Measurements from ENCODE around the gene ITGB7.

Gene ITGB7

DNA sequence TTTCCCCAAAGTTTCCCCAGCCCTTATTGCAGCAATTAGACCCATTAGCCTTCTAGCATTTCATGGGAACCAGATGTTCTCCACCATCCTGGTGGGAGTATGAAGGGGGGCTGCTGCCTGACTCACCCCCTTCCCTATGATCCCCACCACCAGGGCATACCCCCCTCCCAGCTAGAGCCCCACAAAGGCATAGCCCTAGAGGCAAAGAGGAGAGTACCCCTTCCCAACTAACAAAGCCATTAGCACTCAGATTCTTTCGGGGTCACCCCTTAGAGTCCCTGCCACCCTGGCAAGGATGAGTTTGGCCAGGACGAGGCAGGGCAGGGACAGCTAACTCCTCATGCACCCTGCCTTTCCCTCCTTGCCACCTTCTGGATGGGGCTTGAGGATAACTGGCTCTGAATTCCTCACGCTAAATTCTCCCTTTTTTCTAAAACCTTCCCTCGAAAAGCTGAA lies 15.8 kb upstream of the ITGB7 start:
- Histone ChIP-seq H4K20me1 (ENCODE audit: insufficient read depth, low read length) (no peaks in the 10 kb centered on the region), H3K27ac (ENCODE audit: low read length) (no peak overlapping the region), H3K27me3 (replicated peaks; ENCODE audit: insufficient read depth, low read length) (no peaks in the 10 kb centered on the region), H3K4me2 (ENCODE audit: low read depth, low read length) (no peak overlapping the region), H3F3A (ENCODE audit: insufficient read depth, low read length) (peaks cover 16% of the 10 kb centered on the region), H3K4me1 (ENCODE audit: low read length) (peaks cover 12% of the 10 kb centered on the region), H3K36me3 (replicated peaks; ENCODE audit: insufficient read depth, low read length) (no peaks in the 10 kb centered on the region), H3K9me3 (replicated peaks; ENCODE audit: insufficient read depth, low read length) (no peaks in the 10 kb centered on the region), H2AFZ (ENCODE audit: low read length) (no peak overlapping the region), H3K9me2 (replicated peaks; ENCODE audit: insufficient read depth, low read length) (no peaks in the 10 kb centered on the region), H3K4me3 (ENCODE audit: low read length) (no peak overlapping the region), H3K79me2 (ENCODE audit: low read length) (peaks cover 18% of the 10 kb centered on the region), H3K9ac (ENCODE audit: low read length) (no peak overlapping the region)
- no peak for DNase-seq
- TF ChIP-seq, protein P1, sequence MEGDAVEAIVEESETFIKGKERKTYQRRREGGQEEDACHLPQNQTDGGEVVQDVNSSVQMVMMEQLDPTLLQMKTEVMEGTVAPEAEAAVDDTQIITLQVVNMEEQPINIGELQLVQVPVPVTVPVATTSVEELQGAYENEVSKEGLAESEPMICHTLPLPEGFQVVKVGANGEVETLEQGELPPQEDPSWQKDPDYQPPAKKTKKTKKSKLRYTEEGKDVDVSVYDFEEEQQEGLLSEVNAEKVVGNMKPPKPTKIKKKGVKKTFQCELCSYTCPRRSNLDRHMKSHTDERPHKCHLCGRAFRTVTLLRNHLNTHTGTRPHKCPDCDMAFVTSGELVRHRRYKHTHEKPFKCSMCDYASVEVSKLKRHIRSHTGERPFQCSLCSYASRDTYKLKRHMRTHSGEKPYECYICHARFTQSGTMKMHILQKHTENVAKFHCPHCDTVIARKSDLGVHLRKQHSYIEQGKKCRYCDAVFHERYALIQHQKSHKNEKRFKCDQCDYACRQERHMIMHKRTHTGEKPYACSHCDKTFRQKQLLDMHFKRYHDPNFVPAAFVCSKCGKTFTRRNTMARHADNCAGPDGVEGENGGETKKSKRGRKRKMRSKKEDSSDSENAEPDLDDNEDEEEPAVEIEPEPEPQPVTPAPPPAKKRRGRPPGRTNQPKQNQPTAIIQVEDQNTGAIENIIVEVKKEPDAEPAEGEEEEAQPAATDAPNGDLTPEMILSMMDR (IDR thresholded peaks at IDR 0.05; ENCODE audit: low read length): no peak
- TF ChIP-seq EZH2phosphoT487 (IDR thresholded peaks at IDR 0.05; ENCODE audit: low read length) (no peak), EZH2 (optimal IDR thresholded peaks at IDR 0.05; ENCODE audit: low read depth, low read length) (no peak)

DNA sequence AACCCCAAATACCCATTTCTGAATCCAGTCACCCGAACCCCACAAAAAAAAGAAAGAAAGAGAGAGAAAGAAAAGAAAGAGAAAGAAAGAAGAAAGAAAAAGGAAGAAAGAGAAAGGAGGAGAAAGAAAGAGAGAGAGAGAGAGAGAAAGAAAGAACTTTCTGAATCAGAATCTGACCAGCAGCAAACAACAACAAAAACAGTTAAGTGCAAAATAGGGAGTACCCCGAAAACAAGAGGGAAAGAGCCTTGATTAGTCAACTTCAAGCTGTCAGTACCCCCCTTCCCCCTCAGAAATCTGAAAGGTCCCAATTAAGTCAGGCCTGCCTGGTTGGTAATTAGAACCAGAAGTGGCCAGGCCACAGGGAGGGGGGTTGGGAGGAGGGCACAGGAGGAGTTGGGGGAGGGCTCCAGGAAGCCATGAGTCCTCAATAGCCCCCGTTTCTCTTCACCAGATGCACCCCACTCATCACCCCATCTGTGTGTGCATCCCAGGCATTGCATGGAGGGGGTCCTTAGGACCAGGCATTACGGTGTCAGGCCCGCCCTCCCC lies 15.2 kb upstream of the ITGB7 start:
- Histone ChIP-seq H3K9me2 (replicated peaks; ENCODE audit: insufficient read depth, low read length) (no peaks in the 10 kb centered on the region), H3K36me3 (replicated peaks; ENCODE audit: insufficient read depth, low read length) (no peaks in the 10 kb centered on the region), H3K4me2 (ENCODE audit: low read depth, low read length) (peak overlapping the region; percentile 100; the same call in 1 of the 2 replicates), H4K20me1 (ENCODE audit: insufficient read depth, low read length) (no peaks in the 10 kb centered on the region), H2AFZ (ENCODE audit: low read length) (no peak overlapping the region), H3K79me2 (ENCODE audit: low read length) (peaks cover 22% of the 10 kb centered on the region), H3K4me1 (ENCODE audit: low read length) (peaks cover 12% of the 10 kb centered on the region), H3F3A (ENCODE audit: insufficient read depth, low read length) (peaks cover 16% of the 10 kb centered on the region), H3K27me3 (replicated peaks; ENCODE audit: insufficient read depth, low read length) (no peaks in the 10 kb centered on the region), H3K27ac (ENCODE audit: low read length) (no peak overlapping the region; the same call in 1 of the 2 replicates), H3K4me3 (ENCODE audit: low read length) (peak overlapping the region; percentile 41; the same call in 1 of the 2 replicates), H3K9me3 (replicated peaks; ENCODE audit: insufficient read depth, low read length) (no peaks in the 10 kb centered on the region), H3K9ac (ENCODE audit: low read length) (peak overlapping the region; percentile 38; the same call in 1 of the 2 replicates)
- no peak for DNase-seq
- no peak for TF ChIP-seq EZH2 (optimal IDR thresholded peaks at IDR 0.05; ENCODE audit: low read depth, low read length)
- TF ChIP-seq, protein P1 (IDR thresholded peaks at IDR 0.05; ENCODE audit: low read length): no peak
- TF ChIP-seq EZH2phosphoT487 (IDR thresholded peaks at IDR 0.05; ENCODE audit: low read length): no peak

DNA sequence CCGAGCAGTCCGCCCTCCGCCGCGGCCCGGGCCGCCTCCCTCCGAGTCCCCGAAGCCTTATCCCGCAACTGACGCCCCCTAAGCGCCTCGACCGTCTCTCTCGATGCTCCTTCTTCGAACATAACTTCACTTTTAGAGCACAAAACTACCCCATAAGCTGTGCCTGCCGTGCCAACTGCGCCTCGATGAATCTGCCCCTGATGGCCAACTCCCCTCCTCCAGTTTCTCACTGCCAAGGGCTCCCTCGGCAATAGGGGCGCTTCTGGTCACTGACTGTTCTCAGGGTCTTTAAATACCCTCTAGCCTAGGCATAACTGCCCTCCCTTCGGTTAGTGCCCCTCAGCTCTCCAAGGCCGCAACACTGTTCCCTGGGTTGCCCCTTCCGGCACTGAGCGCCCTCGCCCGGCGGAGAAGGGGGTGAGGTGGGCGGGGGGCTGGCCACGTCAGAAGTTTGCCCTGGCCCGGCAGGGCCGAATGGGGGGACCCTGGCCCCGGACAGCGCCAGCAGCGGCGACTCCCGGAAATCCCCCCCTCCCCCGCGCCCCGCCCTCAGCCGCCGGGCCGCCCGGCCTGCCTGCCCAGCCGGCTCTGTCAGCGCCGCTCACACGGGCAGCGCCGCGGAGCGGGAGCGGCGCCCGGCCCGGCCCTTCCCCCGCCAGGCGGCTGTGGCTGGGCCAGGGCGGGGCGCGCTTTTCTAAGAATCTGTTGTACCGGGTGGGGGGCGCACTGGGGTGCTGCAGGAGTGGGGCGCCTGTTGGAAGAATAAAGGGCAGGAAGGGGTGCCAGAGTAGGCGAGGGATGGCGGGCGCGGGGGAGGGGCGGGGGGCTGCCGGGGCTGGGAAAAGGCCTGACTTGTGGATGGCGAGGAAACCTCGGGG lies 14.4 kb upstream of the ITGB7 start:
- Histone ChIP-seq H3K9me3 (replicated peaks; ENCODE audit: insufficient read depth, low read length) (no peaks in the 10 kb centered on the region), H3K9me2 (replicated peaks; ENCODE audit: insufficient read depth, low read length) (no peaks in the 10 kb centered on the region), H3K79me2 (ENCODE audit: low read length) (peaks cover 22% of the 10 kb centered on the region), H3K9ac (ENCODE audit: low read length) (peak overlapping the region; percentile 61), H2AFZ (ENCODE audit: low read length) (peak overlapping the region; percentile 93), H3F3A (ENCODE audit: insufficient read depth, low read length) (peaks cover 16% of the 10 kb centered on the region), H3K4me2 (ENCODE audit: low read depth, low read length) (peak overlapping the region; percentile 100), H3K4me3 (ENCODE audit: low read length) (peak overlapping the region; percentile 96), H3K36me3 (replicated peaks; ENCODE audit: insufficient read depth, low read length) (no peaks in the 10 kb centered on the region), H3K4me1 (ENCODE audit: low read length) (peaks cover 12% of the 10 kb centered on the region), H4K20me1 (ENCODE audit: insufficient read depth, low read length) (no peaks in the 10 kb centered on the region), H3K27ac (ENCODE audit: low read length) (peak overlapping the region; percentile 80; the same call in 1 of the 2 replicates), H3K27me3 (replicated peaks; ENCODE audit: insufficient read depth, low read length) (no peaks in the 10 kb centered on the region)
- DNase-seq: peak; percentile 50
- TF ChIP-seq EZH2phosphoT487 (IDR thresholded peaks at IDR 0.05; ENCODE audit: low read length): no peak
- TF ChIP-seq, protein P1 (IDR thresholded peaks at IDR 0.05; ENCODE audit: low read length): peak; percentile 37; the same call in 1 of the 2 replicates

All from MM.1S (cell line).